Gastroesophageal sphincter (tissue), 4 donors: ENCODE measurements around the gene GMEB2. TPM values are rescaled to one million over a fixed set of nuclear protein-coding genes. Genes with fewer than 3 reads are reported as not detected.

ENCODE experiments used
- ATAC-seq: fragments of 150-250 bp; one replicate; pipeline ENCODE4 v1.9.1; 2016; ENCODE audit warnings: mild to moderate bottlenecking, moderate library complexity
- H3K27ac ChIP-seq, 4 donors: fragments of 200-600 bp; sonication (generic) in 3 of 4; 1 replicate in 3 of 4; 2 replicates in 1 of 4; pipeline ENCODE4 v1.5.1; 2016 to 2019
- H3K27me3 ChIP-seq: fragments of 200-600 bp; sonication (generic); one replicate; pipeline ENCODE4 v1.5.1; 2019
- H3K36me3 ChIP-seq, 2 donors: fragments of 200-600 bp; sonication (generic); one replicate each; pipeline ENCODE4 v1.5.1; 2019; ENCODE audit warnings: control low read depth in 1 of 2
- H3K4me1 ChIP-seq, 3 donors: fragments of 200-600 bp; sonication (generic); 1 replicate in 2 of 3; 2 replicates in 1 of 3; pipeline ENCODE4 v1.5.1; 2016 to 2019; ENCODE audit warnings: control low read depth in 2 of 3
- H3K4me3 ChIP-seq, 2 donors: fragments of 200-600 bp; sonication (generic); one replicate each; pipeline ENCODE4 v1.5.1; 2019; ENCODE audit warnings: mild to moderate bottlenecking in 1 of 2, moderate library complexity in 1 of 2
- H3K9me3 ChIP-seq, 3 donors: fragments of 200-600 bp; sonication (generic); one replicate each; pipeline ENCODE4 v1.5.1; 2017 to 2019; ENCODE audit warnings: control low read depth in 2 of 3
- CTCF ChIP-seq, 4 experiments: fragments of 200-600 bp in 2 of 4; fragments of 450-650 bp in 2 of 4; sonication (generic) in 1 of 4; IDR thresholded peaks; one replicate each; pipeline ENCODE4 v1.5.1; 2017 to 2019; ENCODE audit warnings: antibody characterized with exemption in 4 of 4, mild to moderate bottlenecking in 2 of 4, moderate library complexity in 2 of 4
- EP300 ChIP-seq: sonication (generic); formaldehyde crosslinking; IDR thresholded peaks from one replicate; pipeline ENCODE4 v1.6.1; 2017; ENCODE audit warnings: antibody characterized with exemption, mild to moderate bottlenecking
- POLR2A ChIP-seq, 2 donors: fragments of 450-650 bp; IDR thresholded peaks; one replicate each; pipeline ENCODE4 v1.6.1; 2017; ENCODE audit warnings: antibody characterized with exemption in 2 of 2, mild to moderate bottlenecking in 2 of 2, moderate library complexity in 1 of 2
- POLR2AphosphoS5 ChIP-seq: sonication (generic); formaldehyde crosslinking; IDR thresholded peaks from one replicate; pipeline ENCODE4 v1.6.1; 2017; ENCODE audit warnings: antibody characterized with exemption
- WGBS, 2 donors: methylation state at CpG; one replicate each; pipeline ENCODE4 v1.1.5; 2018; ENCODE audit warnings: low coverage in 1 of 2; 5-methylcytosine and 5-hydroxymethylcytosine counted together
- total RNA-seq, 4 donors: library from RNA; depleted of rRNA; stranded (reverse); fragments of >200 nt; gene quantifications; one replicate each; pipeline ENCODE4 v1.1.0, GENCODE V29; 2016

Gene GMEB2
- total RNA-seq, 4 donors from 2014 or later: 9.8 to 16.1 (median 12.1) TPM

GRCh38 chr20:63585616-63586565, 41.0 kb downstream of the GMEB2 start:
- Histone ChIP-seq H3K4me3 (no peak overlapping the region), H3K4me1 (peaks cover 0 to 8% (median 0%) of the 10 kb centered on the region in 3 donors), H3K27ac (no peak overlapping the region), H3K27me3 (no peaks in the 10 kb centered on the region), H3K36me3 (peaks cover 0 to 44% of the 10 kb centered on the region in 2 donors), H3K9me3 (no peaks in the 10 kb centered on the region)
- no peak for ATAC-seq
- TF ChIP-seq CTCF (IDR thresholded peaks at IDR 0.05): no peak
- TF ChIP-seq POLR2A (IDR thresholded peaks at IDR 0.05): no peak
- no peak for TF ChIP-seq EP300
- 68 to 73% methylated on average over 4 to 12 of the region's 22 CpGs for WGBS, 2 donors

GRCh38 chr20:63582382-63583063, 44.4 kb downstream of the GMEB2 start:
- H3K4me1 ChIP-seq: peaks cover 0 to 8% (median 0%) of the 10 kb centered on the region in 3 donors
- ATAC-seq: no peak
- H3K9me3 ChIP-seq: no peaks in the 10 kb centered on the region
- no peak for TF ChIP-seq POLR2AphosphoS5
- no peak for TF ChIP-seq EP300
- no peak for TF ChIP-seq CTCF (IDR thresholded peaks at IDR 0.05)
- TF ChIP-seq POLR2A (IDR thresholded peaks at IDR 0.05): no peak
- 81 to 85% methylated on average over 5 of the region's 23 CpGs for WGBS, 2 donors
- H3K27me3 ChIP-seq: peaks cover 17% of the 10 kb centered on the region
- H3K4me3 ChIP-seq: no peak overlapping the region
- H3K27ac ChIP-seq: no peak overlapping the region
- H3K36me3 ChIP-seq: peaks cover 0 to 10% of the 10 kb centered on the region in 2 donors

- Histone ChIP-seq H3K36me3 (no peaks in the 10 kb centered on the region), H3K4me3 (no peak overlapping the region), H3K9me3 (no peaks in the 10 kb centered on the region), H3K27ac (no peak overlapping the region), H3K4me1 (peaks cover 0 to 8% (median 0%) of the 10 kb centered on the region in 3 donors), H3K27me3 (peaks cover 21% of the 10 kb centered on the region)
- TF ChIP-seq POLR2A (IDR thresholded peaks at IDR 0.05): no peak
- TF ChIP-seq POLR2AphosphoS5: no peak
- no peak for TF ChIP-seq EP300
- no peak for TF ChIP-seq CTCF (IDR thresholded peaks at IDR 0.05)
- 30% methylated on average over 2 to 4 of the region's 12 CpGs for WGBS, 2 donors
- ATAC-seq: no peak
Measured at GRCh38 chr20:63580796-63581461, 46.0 kb downstream of the GMEB2 start.

GRCh38 chr20:63579017-63579694, 47.7 kb downstream of the GMEB2 start:
- 55% methylated on average over 4 of the region's 19 CpGs; no CpG with 5 or more reads in 1 of the 2 donors for WGBS, 2 donors
- Histone ChIP-seq H3K36me3 (no peaks in the 10 kb centered on the region), H3K9me3 (no peaks in the 10 kb centered on the region), H3K4me3 (no peak overlapping the region), H3K27me3 (peaks cover 21% of the 10 kb centered on the region), H3K4me1 (peaks cover 0 to 23% (median 0%) of the 10 kb centered on the region in 3 donors), H3K27ac (no peak overlapping the region)
- TF ChIP-seq POLR2AphosphoS5 (no peak), CTCF (IDR thresholded peaks at IDR 0.05) (no peak), EP300 (no peak), POLR2A (IDR thresholded peaks at IDR 0.05) (no peak)
- ATAC-seq: no peak
